A673 (cell line): Measurements from ENCODE around the gene PTPA.
"Not testable (repeated sequence)": the region's sequence is repeated elsewhere in the genome, so short reads cannot be mapped to it uniquely, and the experiment has no call there.

ENCODE experiments used
- EZH2 ChIP-seq: fragments of 200-600 bp; sonication (generic); IDR thresholded peaks from 2 replicates; pipeline ENCODE4 v1.6.1; 2017; ENCODE audit warnings: borderline replicate concordance, low read depth, mild to moderate bottlenecking, mixed read lengths, antibody characterized with exemption, low read length; ENCODE audit not compliant: poor library complexity, severe bottlenecking
- TF ChIP-seq, protein P1 (sequence below): fragments of 300-800, 200-600 bp; sonication (generic); conservative IDR thresholded peaks from 2 replicates; pipeline ENCODE4 v1.5.1; 2017; ENCODE audit warnings: low read depth, mild to moderate bottlenecking, antibody characterized with exemption, low read length, moderate library complexity, mixed read lengths

DNA sequence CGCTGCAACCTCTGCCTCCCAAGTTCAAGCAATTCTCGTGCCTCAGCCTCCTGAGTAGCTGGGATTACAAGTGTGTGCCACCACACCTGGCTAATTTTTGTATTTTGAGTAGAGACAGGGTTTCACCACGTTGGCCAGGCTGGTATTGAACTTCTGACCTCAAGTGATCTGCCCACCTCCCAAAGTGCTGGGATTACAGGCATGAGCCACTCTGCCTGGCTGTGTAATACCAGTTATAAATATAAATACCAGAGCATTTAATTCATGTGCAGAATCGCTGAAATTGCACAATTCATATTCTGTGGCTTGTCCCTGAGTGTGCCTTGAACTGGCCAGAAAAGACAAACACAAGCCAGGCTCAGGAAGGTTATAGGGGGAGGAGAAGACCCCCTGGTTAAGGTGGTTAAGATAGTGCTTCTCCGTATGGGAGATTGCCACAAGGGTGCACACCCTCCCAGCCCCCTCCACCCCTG, 52.0 kb downstream of the PTPA start:
- TF ChIP-seq, protein P1, sequence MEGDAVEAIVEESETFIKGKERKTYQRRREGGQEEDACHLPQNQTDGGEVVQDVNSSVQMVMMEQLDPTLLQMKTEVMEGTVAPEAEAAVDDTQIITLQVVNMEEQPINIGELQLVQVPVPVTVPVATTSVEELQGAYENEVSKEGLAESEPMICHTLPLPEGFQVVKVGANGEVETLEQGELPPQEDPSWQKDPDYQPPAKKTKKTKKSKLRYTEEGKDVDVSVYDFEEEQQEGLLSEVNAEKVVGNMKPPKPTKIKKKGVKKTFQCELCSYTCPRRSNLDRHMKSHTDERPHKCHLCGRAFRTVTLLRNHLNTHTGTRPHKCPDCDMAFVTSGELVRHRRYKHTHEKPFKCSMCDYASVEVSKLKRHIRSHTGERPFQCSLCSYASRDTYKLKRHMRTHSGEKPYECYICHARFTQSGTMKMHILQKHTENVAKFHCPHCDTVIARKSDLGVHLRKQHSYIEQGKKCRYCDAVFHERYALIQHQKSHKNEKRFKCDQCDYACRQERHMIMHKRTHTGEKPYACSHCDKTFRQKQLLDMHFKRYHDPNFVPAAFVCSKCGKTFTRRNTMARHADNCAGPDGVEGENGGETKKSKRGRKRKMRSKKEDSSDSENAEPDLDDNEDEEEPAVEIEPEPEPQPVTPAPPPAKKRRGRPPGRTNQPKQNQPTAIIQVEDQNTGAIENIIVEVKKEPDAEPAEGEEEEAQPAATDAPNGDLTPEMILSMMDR: not testable (repeated sequence)
- not testable (repeated sequence) for TF ChIP-seq EZH2
